ENCODE data around the gene ODF2.
"Not testable (repeated sequence)": the region's sequence is repeated elsewhere in the genome, so short reads cannot be mapped to it uniquely, and the experiment has no call there.

The ODF2 gene

DNA sequence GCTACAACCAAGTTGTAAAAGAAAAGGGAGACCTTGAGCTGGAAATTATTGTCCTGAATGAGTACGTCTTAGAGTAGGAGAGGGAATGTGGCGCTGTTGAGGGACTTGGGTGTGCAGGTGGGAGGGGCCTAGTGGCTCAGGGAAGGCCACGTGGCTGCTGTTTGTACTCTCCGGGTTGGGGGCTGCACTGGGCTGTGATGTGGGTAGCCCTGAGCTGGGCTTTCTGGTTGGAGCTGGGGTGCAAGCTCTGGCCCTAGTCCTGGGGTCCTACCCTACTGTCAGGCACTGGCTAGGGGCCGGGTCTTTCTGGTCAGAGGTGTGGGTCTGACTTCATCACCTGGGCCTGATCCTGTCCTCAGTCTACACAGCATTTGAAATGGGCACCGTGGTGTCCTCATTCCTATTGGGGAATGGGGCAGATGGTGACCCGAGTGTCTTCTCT, 29.6 kb downstream of the ODF2 start:
- DNase-seq = no peak

DNA sequence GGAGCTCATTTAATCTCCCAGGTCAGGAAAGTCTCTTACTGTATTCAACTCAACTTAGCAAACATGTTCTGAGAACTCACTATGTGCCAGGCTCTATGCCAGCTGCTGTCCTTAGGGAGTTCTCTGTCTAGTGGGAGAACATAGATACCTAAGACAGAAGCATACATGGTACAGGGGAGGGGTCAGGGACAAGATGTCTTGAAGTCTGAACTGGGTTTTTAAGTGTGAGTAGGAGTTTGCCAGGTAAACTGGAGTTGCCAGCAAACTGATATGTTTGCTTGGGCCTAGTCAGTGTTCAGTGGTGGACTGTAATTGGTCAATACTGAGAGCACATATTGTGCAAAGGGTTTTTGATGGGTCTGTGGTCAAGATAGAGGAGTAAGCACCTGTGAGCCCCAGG, 30.4 kb downstream of the ODF2 start:
- DNase-seq = no peak

DNA sequence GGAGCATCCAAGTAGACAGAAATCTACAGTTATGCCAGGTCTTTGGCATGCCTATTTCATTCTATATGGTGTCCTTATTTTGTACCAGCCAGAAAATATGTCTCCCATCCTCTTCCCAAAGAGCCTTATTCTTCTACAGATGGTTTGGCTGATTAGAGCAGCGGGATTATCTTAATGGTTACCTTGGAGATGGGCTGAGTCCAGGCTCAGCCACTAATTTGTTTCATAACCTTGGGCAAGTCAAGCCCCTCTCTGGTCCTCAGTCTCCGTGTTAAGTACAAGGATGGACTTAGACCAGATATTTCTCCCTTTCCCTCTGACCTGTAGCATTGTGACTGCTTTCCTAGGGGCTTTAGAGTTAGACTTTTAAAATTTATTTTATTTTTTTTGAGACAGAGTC, 37.6 kb downstream of the ODF2 start:
- no peak for DNase-seq

DNA sequence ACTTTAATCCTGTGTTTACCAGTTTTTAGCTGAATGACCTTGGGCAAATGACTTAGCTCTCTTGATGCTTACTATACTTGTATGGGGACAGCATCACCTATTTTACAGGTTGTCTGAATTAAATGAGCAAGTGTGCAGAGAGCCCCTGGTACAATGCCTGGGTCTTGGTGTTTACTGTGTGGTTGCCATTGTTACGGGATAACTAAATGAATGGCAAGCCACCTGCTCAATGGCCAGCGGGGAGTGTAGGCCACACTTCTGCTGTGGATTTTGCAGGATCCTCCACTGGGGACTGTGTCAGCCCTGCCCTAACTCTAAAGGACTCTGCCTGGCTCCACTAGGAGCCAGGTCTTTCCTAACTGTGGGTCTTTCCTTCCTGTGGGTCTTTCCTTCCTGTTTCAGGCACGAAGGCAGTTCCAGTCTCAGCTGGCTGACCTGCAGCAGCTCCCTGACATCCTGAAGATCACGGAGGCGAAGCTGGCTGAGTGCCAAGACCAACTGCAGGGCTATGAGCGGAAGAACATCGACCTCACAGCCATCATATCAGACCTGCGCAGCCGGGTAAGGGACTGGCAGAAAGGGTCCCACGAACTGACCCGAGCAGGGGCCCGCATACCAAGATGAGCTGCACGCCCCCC, 38.4 kb downstream of the ODF2 start:
- no peak for DNase-seq

DNA sequence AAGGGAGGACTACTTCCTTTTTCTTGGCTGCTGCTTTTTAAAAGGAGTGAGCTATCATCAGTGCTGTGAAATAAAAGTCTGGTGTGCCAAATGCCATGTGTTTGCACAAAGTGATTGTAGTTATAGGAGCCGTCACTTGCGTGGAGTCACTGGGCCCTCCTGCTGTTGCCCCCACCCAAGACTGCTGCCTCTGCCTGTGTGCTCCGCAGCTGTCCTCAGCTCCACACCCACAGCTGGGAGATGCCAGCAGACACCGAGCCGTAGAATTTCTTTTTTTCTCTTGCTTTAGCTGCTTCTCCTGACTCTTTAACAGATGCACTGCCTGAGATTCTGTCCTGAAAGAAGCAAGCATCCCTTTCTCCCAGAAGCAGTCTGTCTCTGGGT, 38.9 kb downstream of the ODF2 start:
- DNase-seq = no peak

DNA sequence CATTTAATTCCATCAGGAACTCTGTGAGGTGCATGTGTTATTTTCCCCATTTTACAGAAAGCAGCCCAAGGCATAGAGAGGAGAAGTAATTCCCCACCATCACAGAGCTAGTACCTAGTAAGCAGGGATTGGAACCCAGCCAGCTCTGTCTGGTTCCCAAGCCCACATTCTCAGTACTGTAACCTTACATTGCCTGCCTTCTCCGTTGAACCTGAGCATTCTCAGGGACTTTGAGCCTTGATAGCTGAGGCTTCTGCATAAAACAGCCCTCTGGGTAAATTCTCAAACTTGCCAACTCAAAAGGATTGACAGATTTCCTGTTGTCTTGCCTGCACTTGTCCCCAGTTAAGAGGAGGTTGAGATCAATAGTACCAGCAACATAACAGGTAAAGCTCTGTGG, 39.5 kb downstream of the ODF2 start:
- DNase-seq = no peak

DNA sequence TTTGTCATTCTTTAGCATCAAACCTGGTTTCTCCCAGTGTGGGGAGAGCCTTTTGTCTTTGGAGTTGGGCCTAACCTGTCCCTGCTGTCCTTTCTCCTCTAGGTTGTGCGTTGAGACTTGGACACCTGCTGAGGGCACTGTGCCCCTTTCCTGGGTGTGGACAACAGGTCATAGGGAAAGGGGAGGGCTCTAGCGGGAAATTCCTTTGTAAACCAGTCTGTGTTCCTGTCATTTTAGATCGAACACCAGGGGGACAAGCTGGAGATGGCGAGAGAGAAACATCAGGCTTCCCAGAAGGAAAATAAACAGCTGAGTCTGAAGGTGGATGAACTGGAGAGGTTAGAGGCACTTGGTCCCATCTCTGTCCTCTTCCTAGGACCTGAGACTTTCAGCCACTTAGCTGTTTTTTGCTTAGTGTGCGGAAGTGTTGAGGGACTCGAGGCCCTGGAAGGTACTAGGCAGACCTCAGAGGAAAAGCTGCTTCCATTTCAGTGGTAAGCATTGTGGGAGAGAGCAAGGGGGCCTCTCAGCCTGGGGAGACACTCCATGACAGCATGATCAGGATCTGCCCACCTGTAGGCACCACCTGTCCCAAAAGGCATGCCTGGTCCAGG, 40.1 kb downstream of the ODF2 start:
- DNase-seq = no peak

DNA sequence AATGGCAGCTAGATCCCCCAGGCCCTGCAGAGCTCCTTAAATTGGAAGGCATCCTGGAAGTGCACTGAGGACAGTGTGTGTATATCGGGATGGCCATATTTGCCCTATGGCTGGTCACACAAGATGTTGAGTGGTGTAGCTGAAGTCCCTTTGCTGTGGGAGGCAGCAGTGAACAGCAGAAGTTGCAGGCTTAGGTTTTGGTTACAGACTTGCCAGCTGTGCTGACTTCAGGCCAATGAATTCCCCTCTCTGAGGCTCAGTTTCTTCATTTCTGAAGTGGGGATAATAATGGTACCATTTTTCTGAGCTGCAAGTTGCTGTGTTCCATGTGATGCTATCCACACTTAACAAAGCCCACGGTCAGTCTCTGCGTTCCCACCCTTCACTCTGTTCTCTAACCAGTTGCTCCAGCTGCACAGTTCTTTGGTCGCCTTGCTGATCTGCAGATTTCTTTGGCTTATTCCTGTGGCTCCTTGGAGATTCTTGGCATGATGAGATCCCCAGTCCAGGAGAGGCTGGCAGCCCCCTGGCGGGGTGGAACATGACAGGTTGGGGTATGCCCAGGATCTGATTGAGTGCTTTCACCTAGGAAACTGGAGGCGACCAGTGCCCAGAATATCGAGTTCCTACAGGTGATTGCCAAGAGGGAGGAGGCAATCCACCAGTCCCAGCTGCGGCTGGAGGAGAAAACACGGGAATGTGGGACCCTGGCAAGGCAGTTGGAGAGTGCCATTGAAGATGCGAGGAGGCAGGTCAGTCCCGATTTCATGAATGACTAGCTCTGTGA, 42.2 kb downstream of the ODF2 start:
- no peak for DNase-seq

DNA sequence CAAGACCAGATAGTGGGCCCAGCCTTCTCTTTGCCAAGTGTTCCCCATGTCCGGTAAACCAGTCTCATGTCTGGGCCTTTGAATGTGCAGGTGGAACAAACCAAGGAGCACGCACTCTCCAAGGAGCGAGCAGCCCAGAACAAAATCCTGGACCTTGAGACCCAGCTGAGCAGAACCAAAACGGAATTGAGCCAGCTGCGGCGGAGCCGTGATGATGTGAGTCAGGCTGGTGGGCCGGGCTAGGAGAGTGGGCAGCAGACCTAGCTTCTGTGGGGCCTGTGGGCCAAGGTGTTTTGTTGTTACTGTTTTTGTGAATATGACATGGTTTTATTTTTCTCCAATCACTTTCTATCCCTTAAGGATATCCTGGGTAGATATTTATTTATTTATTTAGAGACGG, 43.1 kb downstream of the ODF2 start:
- DNase-seq = no peak

DNA sequence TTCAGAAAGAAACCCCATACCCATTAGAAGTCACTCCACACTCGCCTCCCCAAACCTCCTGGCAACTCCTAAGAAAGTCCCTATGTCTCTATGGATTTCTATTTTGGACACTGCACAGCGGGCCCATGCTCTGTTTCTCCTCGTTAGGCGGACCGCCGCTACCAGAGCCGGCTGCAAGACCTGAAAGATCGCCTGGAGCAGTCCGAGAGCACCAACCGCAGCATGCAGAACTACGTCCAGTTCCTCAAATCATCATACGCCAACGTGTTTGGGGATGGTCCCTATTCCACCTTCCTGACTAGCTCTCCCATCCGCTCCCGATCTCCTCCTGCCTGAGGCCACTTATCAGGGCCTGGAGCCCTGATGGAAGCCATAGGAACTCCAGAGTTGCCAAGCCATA, 44.1 kb downstream of the ODF2 start:
- no peak for DNase-seq

DNA sequence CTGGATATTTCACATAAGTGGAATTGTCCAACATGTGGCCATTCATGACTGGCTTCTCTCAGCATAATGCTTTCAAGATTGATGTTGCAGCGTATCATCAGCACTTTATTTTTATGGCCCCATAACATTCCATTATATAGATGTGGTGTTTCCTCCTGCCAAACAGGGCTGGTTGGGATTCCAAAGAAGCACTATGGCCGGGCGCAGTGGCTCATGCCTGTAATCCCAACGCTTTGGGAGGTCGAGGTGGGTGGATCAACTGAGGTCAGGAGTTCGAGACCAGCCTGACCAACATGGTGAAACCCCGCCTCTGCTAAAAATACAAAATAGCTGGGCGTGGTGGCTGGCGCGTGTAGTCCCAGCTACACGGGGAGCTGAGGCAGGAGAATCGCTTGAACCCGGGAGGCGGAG, 47.6 kb downstream of the ODF2 start:
- not testable (repeated sequence) for DNase-seq

DNA sequence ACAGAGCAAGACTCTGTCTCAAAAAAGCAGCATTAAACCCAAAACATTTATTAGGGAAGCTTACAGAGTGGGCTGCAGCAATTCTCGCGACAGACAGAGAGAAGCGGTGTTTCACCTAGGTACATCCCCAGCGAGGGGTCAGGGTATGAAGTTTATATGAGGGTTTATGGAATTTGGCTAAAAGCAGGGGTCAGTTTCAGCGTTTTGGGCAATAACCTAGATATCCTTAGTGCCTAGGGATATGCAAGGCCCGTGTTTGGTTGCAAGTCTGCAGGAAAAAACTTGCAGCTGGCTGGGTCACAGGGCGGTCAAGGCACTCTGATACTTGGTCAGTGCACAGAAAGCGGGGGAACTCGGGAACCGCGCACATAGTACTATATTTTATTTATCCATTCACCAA, 48.1 kb downstream of the ODF2 start:
- DNase-seq = no peak

DNA sequence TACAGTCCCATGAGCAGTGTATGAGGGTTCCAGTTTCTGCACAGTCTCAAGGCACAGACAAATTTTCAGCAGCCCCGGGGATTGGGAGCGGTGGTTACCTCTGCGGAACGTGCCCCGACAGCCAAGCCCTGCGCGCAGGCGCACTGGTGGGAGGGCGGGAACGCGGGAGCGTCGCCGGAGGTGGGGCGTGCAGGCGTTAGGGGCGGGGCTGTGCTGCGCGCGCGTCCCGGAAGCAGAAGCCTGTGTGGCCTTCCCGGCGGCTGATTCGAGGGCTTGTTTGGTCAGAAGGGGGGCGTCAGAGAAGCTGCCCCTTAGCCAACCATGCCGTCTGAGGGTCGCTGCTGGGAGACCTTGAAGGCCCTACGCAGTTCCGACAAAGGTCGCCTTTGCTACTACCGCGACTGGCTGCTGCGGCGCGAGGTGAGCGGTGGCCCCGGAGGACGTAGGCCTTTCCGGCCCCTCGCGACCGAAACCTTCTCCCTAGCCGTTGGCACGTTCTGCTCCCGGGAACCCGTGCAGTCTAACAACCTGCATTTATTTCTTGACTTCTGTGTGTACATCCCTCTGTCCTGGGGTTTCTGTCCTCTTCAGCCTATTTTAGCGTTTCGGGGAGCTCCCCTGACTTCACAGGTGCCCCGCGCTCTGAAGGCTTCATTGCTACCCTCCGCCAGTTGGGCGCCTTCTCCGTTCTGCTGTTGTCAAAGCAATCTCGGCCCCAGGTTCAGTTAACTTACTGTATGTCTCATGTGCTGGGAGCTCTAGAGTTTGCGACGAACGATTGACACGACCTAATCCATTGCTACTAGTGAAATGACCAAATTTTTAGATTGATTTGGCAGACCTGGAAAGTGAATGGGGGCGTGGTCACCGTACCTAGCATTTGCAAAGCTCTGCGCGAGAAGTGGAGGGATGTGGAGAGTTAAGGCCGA, 48.9 kb downstream of the ODF2 start, which contains the start of gene GLE1:
Gene GLE1 (plus strand): TSS at position 235 of the 929 bp plus-strand sequence. CDS start 87 bp downstream, at position 322.
- DNase-seq = peak; percentile 97

DNA sequence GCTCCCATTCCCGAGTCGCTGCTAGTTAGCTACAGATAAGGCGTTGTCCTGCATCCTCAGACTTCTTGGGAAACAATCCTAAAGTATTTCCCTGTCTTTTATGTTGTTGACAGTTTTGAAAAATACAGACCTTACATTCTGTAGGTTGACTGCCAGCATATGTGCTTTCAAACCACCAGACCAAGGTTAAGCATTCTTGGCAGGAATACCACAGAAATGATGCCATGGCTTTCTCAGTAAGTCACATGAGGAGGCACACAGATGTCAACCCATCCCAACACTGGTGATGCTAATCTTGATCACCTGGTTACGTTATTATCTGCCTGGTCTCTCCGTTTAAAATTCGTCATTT, 49.6 kb downstream of the ODF2 start:
- no peak for DNase-seq

DNA sequence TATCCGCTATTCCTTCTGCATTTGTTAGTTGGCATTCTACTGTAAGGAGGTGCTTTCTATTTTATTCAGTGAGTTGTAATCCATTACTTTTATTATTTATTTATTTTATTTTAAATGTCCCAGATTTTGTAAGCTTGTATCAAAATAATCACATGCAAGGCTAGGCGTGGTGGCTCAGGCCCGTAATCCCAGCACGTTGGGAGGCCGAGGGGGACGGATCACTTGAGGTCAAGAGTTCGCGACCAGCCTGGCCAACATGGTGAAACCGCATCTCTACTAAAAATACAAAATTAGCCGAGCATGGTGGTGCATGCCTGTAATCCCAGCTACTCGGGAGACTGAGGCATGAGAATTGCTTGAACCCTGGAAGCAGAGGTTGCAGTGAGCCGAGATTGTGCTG, 50.1 kb downstream of the ODF2 start:
- not testable (repeated sequence) for DNase-seq

DNA sequence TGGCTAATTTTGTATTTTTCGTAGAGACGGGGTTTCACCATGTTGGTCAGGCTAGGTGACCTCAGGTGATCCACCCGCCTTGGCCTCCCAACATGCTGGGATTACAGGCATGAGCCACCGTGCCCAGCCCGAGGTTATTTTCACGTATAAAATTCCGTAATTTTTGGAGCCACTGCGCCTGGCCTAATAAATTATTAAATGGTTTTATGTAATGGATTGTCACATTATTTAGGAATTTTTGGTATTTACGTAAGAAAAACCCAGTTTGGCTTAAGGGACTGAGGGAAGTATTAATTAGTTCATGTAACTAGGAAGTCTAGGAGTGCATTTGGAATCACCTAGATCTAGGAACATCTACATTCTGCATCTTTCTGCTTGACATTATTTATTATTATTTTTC, 57.0 kb downstream of the ODF2 start:
- no peak for DNase-seq

DNA sequence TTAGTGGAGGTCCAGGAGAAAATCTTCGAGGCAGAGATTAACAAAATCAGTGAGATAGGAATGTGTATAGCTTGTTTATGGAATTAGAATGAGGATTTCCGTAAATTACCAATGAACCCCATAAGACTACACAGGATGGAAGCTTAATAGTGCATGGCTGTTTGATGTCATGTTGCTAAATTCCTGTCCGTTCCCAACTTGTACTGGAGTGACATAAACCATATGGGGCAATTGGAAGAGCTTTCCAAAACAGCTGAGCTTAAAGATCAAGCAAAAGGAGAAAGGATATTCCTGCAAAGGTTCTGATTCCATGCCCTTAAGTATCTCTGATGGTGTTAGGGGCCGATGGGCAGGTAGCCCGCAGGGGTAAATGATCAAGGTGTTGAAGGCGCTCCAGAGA, 66.2 kb downstream of the ODF2 start:
- no peak for DNase-seq

DNA sequence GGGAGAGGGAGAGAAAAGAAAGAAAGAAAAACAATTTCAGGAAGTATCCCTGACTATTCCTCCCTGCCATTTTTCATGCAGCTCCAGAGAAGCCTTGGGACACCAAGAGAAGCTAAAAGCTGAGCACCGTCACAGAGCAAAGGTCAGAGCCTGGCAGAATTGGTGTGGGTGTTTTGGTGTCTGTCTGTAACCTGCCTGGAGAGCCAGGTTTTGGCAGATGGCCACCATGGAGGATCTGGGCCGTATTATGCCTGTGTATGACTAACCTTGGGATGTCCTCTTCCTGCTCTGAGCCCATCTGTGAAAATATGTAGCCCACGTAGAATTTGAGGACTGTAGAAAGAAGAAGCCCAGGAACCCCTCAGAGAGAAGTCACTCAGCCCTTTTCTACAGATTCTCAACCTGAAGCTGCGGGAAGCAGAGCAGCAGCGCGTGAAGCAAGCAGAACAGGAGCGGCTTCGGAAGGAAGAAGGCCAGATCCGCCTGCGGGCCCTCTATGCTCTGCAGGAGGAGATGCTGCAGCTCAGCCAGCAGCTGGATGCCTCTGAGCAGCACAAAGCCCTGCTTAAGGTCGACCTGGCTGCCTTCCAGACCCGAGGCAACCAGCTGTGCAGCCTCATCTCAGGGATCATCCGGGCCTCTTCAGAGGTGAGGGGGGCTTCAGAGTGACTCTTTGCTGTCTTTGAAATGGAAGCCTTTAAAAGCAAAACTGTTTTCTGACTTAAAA, 67.6 kb downstream of the ODF2 start:
- no peak for DNase-seq

DNA sequence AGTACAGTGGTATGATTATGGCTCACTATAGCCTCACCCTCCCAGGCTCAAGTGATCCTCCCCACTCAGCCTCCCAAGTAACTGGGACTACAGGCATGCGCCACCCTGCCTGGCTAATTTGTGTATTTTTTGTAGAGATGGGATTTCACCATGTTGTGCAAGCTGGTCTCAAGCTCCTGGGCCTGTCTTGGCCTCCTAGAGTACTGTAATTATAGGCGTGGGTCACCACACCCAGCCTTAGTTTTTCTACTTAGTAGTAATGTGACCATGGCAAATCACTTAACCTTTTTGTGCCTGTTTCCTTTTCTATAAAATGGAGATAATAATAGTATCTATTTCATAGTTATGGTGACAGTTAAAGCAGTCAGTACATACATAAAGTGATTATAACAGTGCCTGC, 70.9 kb downstream of the ODF2 start:
- no peak for DNase-seq

DNA sequence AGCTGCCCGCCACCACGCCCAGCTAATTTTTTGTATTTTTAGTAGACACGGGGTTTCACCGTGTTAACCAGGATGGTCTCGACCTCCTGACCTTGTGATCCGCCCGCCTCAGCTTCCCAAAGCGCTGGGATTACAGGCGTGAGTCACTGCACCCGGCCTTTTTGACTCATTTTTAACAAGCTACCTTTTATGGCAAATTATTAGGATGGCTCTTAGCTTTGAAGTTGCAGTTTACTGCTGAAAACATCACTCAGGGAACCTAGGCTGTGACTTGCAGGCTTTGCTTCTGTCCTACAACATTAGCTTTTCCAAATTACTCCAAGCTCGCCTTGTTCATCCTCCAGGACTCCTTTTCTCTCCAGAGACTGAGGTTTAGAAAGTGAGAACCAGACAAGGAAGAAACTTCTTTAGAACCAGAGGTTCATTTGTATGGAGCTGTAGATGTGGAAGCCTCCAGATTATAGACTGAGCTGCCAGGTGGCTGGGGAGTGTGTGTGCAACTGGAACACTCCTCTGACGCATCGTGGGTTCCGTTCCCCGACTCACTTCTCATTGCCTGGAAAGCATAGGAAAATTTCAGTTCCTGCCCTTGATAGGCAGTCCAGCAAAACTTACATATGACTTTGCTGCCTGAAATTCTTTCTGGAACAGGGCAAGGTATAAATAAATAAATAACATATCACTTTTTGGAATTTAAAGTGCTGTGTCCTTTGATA, 72.8 kb downstream of the ODF2 start:
- DNase-seq = no peak

DNA sequence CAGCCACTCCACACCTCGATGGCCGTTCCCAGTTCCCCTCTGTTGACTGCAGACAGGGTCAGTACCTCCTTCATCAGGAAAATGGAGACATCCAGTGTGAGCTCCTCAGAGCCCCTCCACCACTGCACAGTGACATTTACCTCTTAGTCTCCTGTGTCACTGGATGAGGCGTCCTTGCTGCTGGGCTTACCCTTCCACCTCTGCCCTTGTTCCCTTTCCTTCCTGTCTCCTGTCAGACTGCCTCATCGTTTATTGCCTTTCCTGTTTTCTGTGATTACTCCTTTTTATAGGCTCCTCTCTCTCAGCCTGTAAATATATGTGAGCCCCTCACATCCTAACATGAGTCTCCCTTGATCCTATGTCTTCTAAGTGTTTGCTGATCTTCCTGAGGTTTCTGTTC, 73.4 kb downstream of the ODF2 start:
- no peak for DNase-seq

DNA sequence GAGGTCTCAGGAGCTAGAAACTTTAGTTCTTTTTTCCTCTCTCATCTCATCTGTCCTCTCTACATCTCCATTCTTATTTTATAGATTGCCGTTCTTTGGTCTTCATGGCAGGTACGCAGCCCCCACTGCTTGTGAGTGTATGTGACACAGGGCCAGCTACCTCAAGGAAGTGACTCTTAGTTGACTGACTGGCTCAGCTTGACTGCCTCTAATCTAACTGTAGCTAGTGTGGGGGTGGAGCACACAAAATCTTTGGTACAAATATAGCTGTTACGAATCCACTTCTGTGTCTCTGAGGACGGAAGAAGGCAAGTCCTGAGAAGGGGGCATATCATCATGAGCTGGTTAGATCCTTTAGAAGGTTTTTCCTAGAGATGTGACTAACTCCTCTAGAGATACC, 76.8 kb downstream of the ODF2 start:
- no peak for DNase-seq
